ENCODE results near the gene KIF6.

Gene KIF6

DNA sequence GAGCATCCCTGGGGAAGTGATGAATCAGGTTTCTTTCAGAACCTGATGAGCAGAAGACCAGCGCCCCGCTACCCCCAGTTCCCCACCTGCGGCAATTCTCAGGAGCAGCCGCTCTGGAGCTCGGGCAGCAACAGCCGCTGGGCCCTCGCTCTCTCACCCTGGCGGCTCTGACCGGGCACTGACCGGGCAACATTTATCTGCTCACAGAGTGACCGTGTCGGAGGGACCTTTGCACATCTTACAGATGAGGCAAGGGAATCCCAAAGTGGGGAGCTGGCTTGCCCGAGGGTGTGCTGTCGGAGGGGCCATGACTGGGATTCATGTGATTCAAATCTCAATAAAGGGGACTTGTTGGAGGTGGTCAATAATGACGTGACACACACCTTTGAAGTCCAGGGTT, 376.5 kb downstream of the KIF6 start:
- no peak for DNase-seq (ENCODE audit: low read depth)
- no peak overlapping the region for H3K4me3 ChIP-seq (ENCODE audit: low read length)
- TF ChIP-seq CTCF (conservative IDR thresholded peaks at IDR 0.05; ENCODE audit: low read depth, low read length), result no peak

DNA sequence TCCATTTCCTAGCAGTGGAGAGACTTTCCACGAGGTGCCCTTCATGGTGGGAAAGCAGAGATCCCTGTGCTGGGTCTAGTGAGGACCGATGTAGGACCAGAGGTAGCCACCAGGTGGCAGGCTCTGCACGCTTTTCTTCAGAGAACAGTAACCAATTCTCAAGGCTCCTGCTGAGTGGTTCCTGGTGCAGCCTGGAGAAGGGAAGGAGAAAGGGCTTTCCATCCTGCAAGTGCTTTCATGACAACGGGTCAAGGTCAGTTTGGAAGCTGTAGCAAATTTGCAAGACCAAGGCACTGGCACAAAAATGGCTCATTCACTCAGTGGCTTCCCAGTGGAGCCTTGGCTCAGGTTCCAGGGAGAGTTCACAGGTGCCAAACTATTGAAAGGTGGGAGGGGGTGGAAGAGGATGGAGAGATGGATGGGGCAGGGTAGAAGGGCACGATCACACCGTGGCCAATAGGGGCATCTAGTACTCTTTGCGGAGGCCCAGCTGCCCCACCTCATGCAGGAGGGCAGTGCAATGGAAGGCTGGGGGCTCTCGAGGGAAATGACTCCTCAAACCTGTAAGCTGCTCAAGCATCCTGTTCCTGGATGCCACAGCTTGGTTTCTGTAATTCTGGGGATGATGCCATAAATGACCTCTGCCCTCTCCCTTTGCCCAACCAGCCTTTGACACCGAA, 377.2 kb downstream of the KIF6 start:
- DNase-seq (ENCODE audit: low read depth), result no peak
- TF ChIP-seq CTCF (conservative IDR thresholded peaks at IDR 0.05; ENCODE audit: low read depth, low read length), result peak; percentile 96

DNA sequence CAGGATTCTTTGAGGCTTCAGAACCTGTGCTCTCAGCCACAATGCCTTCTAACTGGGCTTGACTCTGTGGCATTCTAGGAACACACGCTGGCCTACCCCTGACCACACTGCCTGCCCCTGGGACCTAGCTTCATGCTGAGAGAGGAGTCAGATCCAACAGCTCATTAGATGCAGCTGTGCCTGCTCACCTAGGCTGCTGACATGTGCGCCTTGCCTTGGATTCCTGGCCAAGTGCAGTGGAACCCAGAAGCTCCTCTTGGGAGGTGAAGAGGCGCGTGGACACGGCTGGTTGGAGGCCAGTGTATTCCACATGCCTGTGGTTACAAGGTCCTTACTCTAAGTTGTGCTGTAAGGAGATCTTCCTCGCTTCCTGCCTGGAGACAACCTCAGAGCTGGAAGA, 378.0 kb downstream of the KIF6 start:
- DNase-seq (ENCODE audit: low read depth), result no peak
- H3K4me3 ChIP-seq (ENCODE audit: low read length), result no peak overlapping the region
- TF ChIP-seq CTCF (conservative IDR thresholded peaks at IDR 0.05; ENCODE audit: low read depth, low read length), result no peak

More for the DNA sequence above, 377.2 kb downstream of the KIF6 start:
- H3K4me3 ChIP-seq (ENCODE audit: low read length), result no peak overlapping the region

DNA sequence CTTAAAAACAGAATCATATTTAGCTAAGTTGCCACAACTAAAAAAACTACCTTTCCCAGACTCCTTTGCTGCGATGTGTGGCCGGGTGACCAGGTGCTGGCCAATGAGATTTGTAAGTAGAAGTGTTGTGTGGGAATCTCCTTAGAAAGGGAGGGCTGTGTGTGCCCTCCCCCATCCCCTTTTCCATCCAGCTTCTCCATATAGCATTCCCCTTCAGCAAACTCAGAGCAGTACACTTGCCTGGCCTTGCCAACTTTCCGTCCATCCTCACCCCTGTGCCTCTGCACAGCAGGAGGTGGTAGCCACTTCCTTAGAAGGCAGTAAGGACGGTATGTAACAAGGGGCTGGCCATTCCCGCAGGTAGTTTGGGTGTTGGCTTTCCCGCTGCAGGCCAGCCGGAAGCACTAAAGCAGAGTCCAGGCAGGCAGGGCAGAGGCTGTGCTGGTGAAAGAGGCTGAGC, 380.4 kb downstream of the KIF6 start:
- DNase-seq (ENCODE audit: low read depth), result no peak
- TF ChIP-seq CTCF (conservative IDR thresholded peaks at IDR 0.05; ENCODE audit: low read depth, low read length), result no peak
- H3K4me3 ChIP-seq (ENCODE audit: low read length), result no peak overlapping the region

DNA sequence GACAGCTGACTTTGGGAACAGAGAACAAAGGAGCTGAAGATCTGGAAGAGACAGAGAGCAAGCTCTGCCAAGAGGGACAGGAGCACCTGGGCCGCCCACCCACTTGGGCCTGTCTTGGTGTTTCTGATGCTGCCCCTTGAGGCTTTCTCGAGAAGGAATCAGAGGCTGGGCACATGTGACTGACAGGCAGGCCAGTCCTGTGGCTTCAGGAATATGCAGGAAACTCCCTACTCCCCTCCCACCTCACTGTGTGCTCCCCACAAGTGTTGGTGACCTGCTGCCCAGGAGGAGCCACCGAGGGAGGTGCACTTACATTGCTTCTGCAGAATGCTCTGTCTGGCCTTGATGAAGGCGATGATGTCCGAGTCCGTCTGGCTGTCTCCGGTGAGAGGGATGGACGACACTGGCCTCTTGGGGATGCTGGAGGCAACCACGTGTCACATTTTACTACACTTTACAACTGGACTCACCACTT, 381.8 kb downstream of the KIF6 start:
- no peak for TF ChIP-seq CTCF (conservative IDR thresholded peaks at IDR 0.05; ENCODE audit: low read depth, low read length)
- H3K4me3 ChIP-seq (ENCODE audit: low read length), result no peak overlapping the region
- no peak for DNase-seq (ENCODE audit: low read depth)

GRCh38 chr6:39342692-39343395, 382.4 kb downstream of the KIF6 start:
- no peak for TF ChIP-seq CTCF (conservative IDR thresholded peaks at IDR 0.05; ENCODE audit: low read depth, low read length)
- no peak for DNase-seq (ENCODE audit: low read depth)
- H3K4me3 ChIP-seq (ENCODE audit: low read length), result no peak overlapping the region

- TF ChIP-seq CTCF (conservative IDR thresholded peaks at IDR 0.05; ENCODE audit: low read depth, low read length), result no peak
- no peak overlapping the region for H3K4me3 ChIP-seq (ENCODE audit: low read length)
- DNase-seq (ENCODE audit: low read depth), result no peak
Measured at GRCh38 chr6:39341937-39342336, 383.3 kb downstream of the KIF6 start.
